ENCODE data around the gene SPEM2. TPM values are rescaled to one million over a fixed set of nuclear protein-coding genes. Genes with fewer than 3 reads are reported as not detected.

SPEM2 gene
- total RNA-seq, 1 donor from 2014 or later, result not detected

- peak overlapping the region; percentile 78 for H3K4me3 Mint-ChIP-seq (ENCODE audit: unreplicated experiment)
- H3K36me3 Mint-ChIP-seq (ENCODE audit: unreplicated experiment), result peaks cover 17% of the 10 kb centered on the region
- no peaks in the 10 kb centered on the region for H3K9me3 Mint-ChIP-seq (ENCODE audit: unreplicated experiment)
- peaks cover 25% of the 10 kb centered on the region for H3K4me1 Mint-ChIP-seq (ENCODE audit: unreplicated experiment)
- no peak for DNase-seq (ENCODE audit: extremely low spot score, unreplicated experiment)
- H3K27ac Mint-ChIP-seq (ENCODE audit: unreplicated experiment), result peak overlapping the region; percentile 76
- H3K27me3 Mint-ChIP-seq (ENCODE audit: unreplicated experiment), result no peaks in the 10 kb centered on the region
- no peak for TF ChIP-seq CTCF (IDR thresholded peaks at IDR 0.05)
Observed at GRCh38 chr17:7406235-7406825, 19.1 kb upstream of the SPEM2 start.

- TF ChIP-seq CTCF (IDR thresholded peaks at IDR 0.05), result no peak
- peaks cover 18% of the 10 kb centered on the region for H3K36me3 Mint-ChIP-seq (ENCODE audit: unreplicated experiment)
- no peak for DNase-seq (ENCODE audit: extremely low spot score, unreplicated experiment)
- H3K27ac Mint-ChIP-seq (ENCODE audit: unreplicated experiment), result no peak overlapping the region
- H3K9me3 Mint-ChIP-seq (ENCODE audit: unreplicated experiment), result no peaks in the 10 kb centered on the region
- H3K4me1 Mint-ChIP-seq (ENCODE audit: unreplicated experiment), result peaks cover 22% of the 10 kb centered on the region
- no peaks in the 10 kb centered on the region for H3K27me3 Mint-ChIP-seq (ENCODE audit: unreplicated experiment)
- H3K4me3 Mint-ChIP-seq (ENCODE audit: unreplicated experiment), result no peak overlapping the region
Observed at GRCh38 chr17:7407082-7407481, 18.3 kb upstream of the SPEM2 start.

- TF ChIP-seq CTCF (IDR thresholded peaks at IDR 0.05), result no peak
- H3K27me3 Mint-ChIP-seq (ENCODE audit: unreplicated experiment), result no peaks in the 10 kb centered on the region
- H3K36me3 Mint-ChIP-seq (ENCODE audit: unreplicated experiment), result peaks cover 20% of the 10 kb centered on the region
- peaks cover 22% of the 10 kb centered on the region for H3K4me1 Mint-ChIP-seq (ENCODE audit: unreplicated experiment)
- DNase-seq (ENCODE audit: extremely low spot score, unreplicated experiment), result no peak
- H3K27ac Mint-ChIP-seq (ENCODE audit: unreplicated experiment), result no peak within 1 kb of the TSS
- no peaks in the 10 kb centered on the region for H3K9me3 Mint-ChIP-seq (ENCODE audit: unreplicated experiment)
- H3K4me3 Mint-ChIP-seq (ENCODE audit: unreplicated experiment), result no peak within 1 kb of the TSS
Observed at GRCh38 chr17:7407485-7408251, 17.7 kb upstream of the SPEM2 start, which contains the start of gene NLGN2. Gene NLGN2 (plus strand): TSS chr17:7407845. CDS start chr17:7408256, 411 bp downstream.

GRCh38 chr17:7408252-7408727, 17.1 kb upstream of the SPEM2 start:
- no peak for DNase-seq (ENCODE audit: extremely low spot score, unreplicated experiment)
- H3K4me3 Mint-ChIP-seq (ENCODE audit: unreplicated experiment), result no peak overlapping the region
- peaks cover 22% of the 10 kb centered on the region for H3K4me1 Mint-ChIP-seq (ENCODE audit: unreplicated experiment)
- no peaks in the 10 kb centered on the region for H3K9me3 Mint-ChIP-seq (ENCODE audit: unreplicated experiment)
- peaks cover 24% of the 10 kb centered on the region for H3K36me3 Mint-ChIP-seq (ENCODE audit: unreplicated experiment)
- H3K27me3 Mint-ChIP-seq (ENCODE audit: unreplicated experiment), result no peaks in the 10 kb centered on the region
- H3K27ac Mint-ChIP-seq (ENCODE audit: unreplicated experiment), result no peak overlapping the region
- no peak for TF ChIP-seq CTCF (IDR thresholded peaks at IDR 0.05)

- Mint-ChIP-seq H3K4me1 (ENCODE audit: unreplicated experiment) (peaks cover 22% of the 10 kb centered on the region), H3K36me3 (ENCODE audit: unreplicated experiment) (peaks cover 24% of the 10 kb centered on the region), H3K4me3 (ENCODE audit: unreplicated experiment) (no peak overlapping the region), H3K27me3 (ENCODE audit: unreplicated experiment) (no peaks in the 10 kb centered on the region), H3K27ac (ENCODE audit: unreplicated experiment) (no peak overlapping the region), H3K9me3 (ENCODE audit: unreplicated experiment) (no peaks in the 10 kb centered on the region)
- no peak for DNase-seq (ENCODE audit: extremely low spot score, unreplicated experiment)
- TF ChIP-seq CTCF (IDR thresholded peaks at IDR 0.05), result no peak
Observed at GRCh38 chr17:7408863-7409262, 16.6 kb upstream of the SPEM2 start.

Data from osteocyte (in vitro differentiated cells).